Astrocyte (in vitro differentiated cells and primary cell): ENCODE measurements around the gene PLEKHA6.

Source experiments
- CTCF ChIP-seq: IDR thresholded peaks from 2 replicates; pipeline ENCODE4 v1.5.1; 2011; ENCODE audit warnings: low read depth, mild to moderate bottlenecking, inconsistent platforms, low read length, moderate library complexity; ENCODE audit not compliant: insufficient read depth
- EZH2 ChIP-seq: IDR thresholded peaks from 2 replicates; pipeline ENCODE4 v1.6.1; 2012; ENCODE audit warnings: mild to moderate bottlenecking, low read length, inconsistent platforms; ENCODE audit not compliant: insufficient read depth

GRCh38 chr1:204314893-204315658, 44.7 kb downstream of the PLEKHA6 start:
- TF ChIP-seq CTCF (no peak), EZH2 (no peak)
